ENCODE measurements around the gene C2orf72. TPM values are rescaled to one million over a fixed set of nuclear protein-coding genes. Genes with fewer than 3 reads are reported as not detected.
"Not testable (repeated sequence)": the region's sequence is repeated elsewhere in the genome, so short reads cannot be mapped to it uniquely, and the experiment has no call there.

Gene C2orf72
- polyA plus RNA-seq, 3 donors, result not detected

DNA sequence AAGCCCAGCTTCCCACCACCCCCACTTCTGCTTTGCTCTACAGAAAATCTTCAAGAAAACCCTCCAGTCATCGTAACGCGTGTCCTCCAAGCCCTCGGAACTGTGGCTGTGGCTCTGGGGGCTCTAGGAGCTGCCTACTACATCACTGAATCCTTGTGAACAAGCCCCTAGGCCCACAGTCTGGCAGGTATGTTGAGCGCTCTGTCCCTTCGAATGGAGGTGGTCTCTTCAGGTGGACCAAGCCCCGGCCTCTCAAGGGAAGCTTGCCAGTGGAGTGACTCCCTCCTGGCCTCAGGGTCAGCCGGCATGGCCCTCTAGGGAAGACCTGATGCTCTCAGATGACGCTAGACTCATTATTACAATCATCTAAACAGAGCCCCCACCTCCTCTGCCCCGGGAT is 34.7 kb upstream of the C2orf72 start:
- no peak overlapping the region for H3K4me3 Mint-ChIP-seq
- no peak overlapping the region for H2AFZ ChIP-seq (ENCODE audit: insufficient read depth, low read depth, low read length, poor library complexity, severe bottlenecking)
- WGBS (ENCODE audit: insufficient coverage), result 91% methylated on average over 5 of the region's 10 CpGs
- no peaks in the 10 kb centered on the region for H3K36me3 ChIP-seq (replicated peaks in 1 of 2; ENCODE audit: control insufficient read depth in 1 of 2, insufficient read depth in 2 of 2, low read length in 2 of 2)
- H3K27me3 ChIP-seq (ENCODE audit: control insufficient read depth in 2 of 2, insufficient read depth in 2 of 2, low read length in 2 of 2), result peaks cover 3 to 10% of the 10 kb centered on the region in 2 donors
- H3K79me2 ChIP-seq (ENCODE audit: insufficient read depth, low read length), result no peaks in the 10 kb centered on the region
- peaks cover 13 to 33% (median 21%) of the 10 kb centered on the region in 3 donors for H3K27me3 Mint-ChIP-seq (ENCODE audit: low read depth in 3 of 3)
- peaks cover 6% of the 10 kb centered on the region for H3K4me1 Mint-ChIP-seq
- no peak overlapping the region for H3K27ac Mint-ChIP-seq
- no peaks in the 10 kb centered on the region for H3K9me3 ChIP-seq (replicated peaks in 1 of 2; ENCODE audit: control insufficient read depth in 1 of 2, insufficient read depth in 1 of 2, low read length in 2 of 2)
- H3K9ac ChIP-seq (ENCODE audit: insufficient read depth, low read length, poor library complexity, severe bottlenecking), result no peak overlapping the region
- H3K27ac ChIP-seq (ENCODE audit: low read depth in 1 of 2, low read length in 2 of 2), result no peak overlapping the region
- DNase-seq, result no peak
- no peak overlapping the region for H3K4me3 ChIP-seq (replicated peaks in 1 of 3; ENCODE audit: low read depth in 2 of 3, low read length in 3 of 3)
- intact Hi-C loops (cut with micrococcal nuclease), result no loop called here
- H4K20me1 ChIP-seq (ENCODE audit: insufficient read depth, low read length), result no peaks in the 10 kb centered on the region
- peaks cover 0 to 9% (median 5%) of the 10 kb centered on the region in 7 donors for H3K9me3 Mint-ChIP-seq
- no peak overlapping the region for H3K4me2 ChIP-seq (replicated peaks; ENCODE audit: extremely low read depth, low read length, poor library complexity, severe bottlenecking)
- no peaks in the 10 kb centered on the region for H3K36me3 Mint-ChIP-seq
- TF ChIP-seq, protein P1, sequence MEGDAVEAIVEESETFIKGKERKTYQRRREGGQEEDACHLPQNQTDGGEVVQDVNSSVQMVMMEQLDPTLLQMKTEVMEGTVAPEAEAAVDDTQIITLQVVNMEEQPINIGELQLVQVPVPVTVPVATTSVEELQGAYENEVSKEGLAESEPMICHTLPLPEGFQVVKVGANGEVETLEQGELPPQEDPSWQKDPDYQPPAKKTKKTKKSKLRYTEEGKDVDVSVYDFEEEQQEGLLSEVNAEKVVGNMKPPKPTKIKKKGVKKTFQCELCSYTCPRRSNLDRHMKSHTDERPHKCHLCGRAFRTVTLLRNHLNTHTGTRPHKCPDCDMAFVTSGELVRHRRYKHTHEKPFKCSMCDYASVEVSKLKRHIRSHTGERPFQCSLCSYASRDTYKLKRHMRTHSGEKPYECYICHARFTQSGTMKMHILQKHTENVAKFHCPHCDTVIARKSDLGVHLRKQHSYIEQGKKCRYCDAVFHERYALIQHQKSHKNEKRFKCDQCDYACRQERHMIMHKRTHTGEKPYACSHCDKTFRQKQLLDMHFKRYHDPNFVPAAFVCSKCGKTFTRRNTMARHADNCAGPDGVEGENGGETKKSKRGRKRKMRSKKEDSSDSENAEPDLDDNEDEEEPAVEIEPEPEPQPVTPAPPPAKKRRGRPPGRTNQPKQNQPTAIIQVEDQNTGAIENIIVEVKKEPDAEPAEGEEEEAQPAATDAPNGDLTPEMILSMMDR (IDR thresholded peaks at IDR 0.05), result no peak
- H3K4me1 ChIP-seq (ENCODE audit: control insufficient read depth in 1 of 2, insufficient read depth in 2 of 2, low read length in 2 of 2), result no peaks in the 10 kb centered on the region

- Histone ChIP-seq H3K27ac (ENCODE audit: low read depth in 1 of 2, low read length in 2 of 2) (no peak overlapping the region), H3K4me3 (replicated peaks in 1 of 3; ENCODE audit: low read depth in 2 of 3, low read length in 3 of 3) (no peak overlapping the region), H3K4me2 (replicated peaks; ENCODE audit: extremely low read depth, low read length, poor library complexity, severe bottlenecking) (no peak overlapping the region), H3K79me2 (ENCODE audit: insufficient read depth, low read length) (no peaks in the 10 kb centered on the region), H3K27me3 (ENCODE audit: control insufficient read depth in 2 of 2, insufficient read depth in 2 of 2, low read length in 2 of 2) (peaks cover 3 to 10% of the 10 kb centered on the region in 2 donors), H3K4me1 (ENCODE audit: control insufficient read depth in 1 of 2, insufficient read depth in 2 of 2, low read length in 2 of 2) (no peaks in the 10 kb centered on the region), H2AFZ (ENCODE audit: insufficient read depth, low read depth, low read length, poor library complexity, severe bottlenecking) (no peak overlapping the region), H3K9me3 (replicated peaks in 1 of 2; ENCODE audit: control insufficient read depth in 1 of 2, insufficient read depth in 1 of 2, low read length in 2 of 2) (no peaks in the 10 kb centered on the region), H4K20me1 (ENCODE audit: insufficient read depth, low read length) (no peaks in the 10 kb centered on the region), H3K9ac (ENCODE audit: insufficient read depth, low read length, poor library complexity, severe bottlenecking) (no peak overlapping the region), H3K36me3 (replicated peaks in 1 of 2; ENCODE audit: control insufficient read depth in 1 of 2, insufficient read depth in 2 of 2, low read length in 2 of 2) (no peaks in the 10 kb centered on the region)
- Mint-ChIP-seq H3K4me1 (peaks cover 6% of the 10 kb centered on the region), H3K27ac (no peak overlapping the region), H3K9me3 (peaks cover 0 to 9% (median 5%) of the 10 kb centered on the region in 7 donors), H3K36me3 (no peaks in the 10 kb centered on the region), H3K4me3 (no peak overlapping the region), H3K27me3 (ENCODE audit: low read depth in 3 of 3) (peaks cover 15 to 31% (median 25%) of the 10 kb centered on the region in 3 donors)
- TF ChIP-seq, protein P1 (IDR thresholded peaks at IDR 0.05), result no peak
- intact Hi-C loops (cut with micrococcal nuclease), result no loop called here
- DNase-seq, result no peak
- WGBS (ENCODE audit: insufficient coverage), result 92% methylated on average over 2 of the region's 2 CpGs
These were observed 34.1 kb upstream of the C2orf72 start for GRCh38 chr2:231003186-231003585.

- H3K79me2 ChIP-seq (ENCODE audit: insufficient read depth, low read length); H3K27ac ChIP-seq (ENCODE audit: low read depth in 1 of 2, low read length in 2 of 2); H3K9me3 ChIP-seq (replicated peaks in 1 of 2; ENCODE audit: control insufficient read depth in 1 of 2, insufficient read depth in 1 of 2, low read length in 2 of 2); H3K36me3 ChIP-seq (replicated peaks in 1 of 2; ENCODE audit: control insufficient read depth in 1 of 2, insufficient read depth in 2 of 2, low read length in 2 of 2); H3K4me1 ChIP-seq (ENCODE audit: control insufficient read depth in 1 of 2, insufficient read depth in 2 of 2, low read length in 2 of 2); H3K4me3 ChIP-seq (replicated peaks in 1 of 3; ENCODE audit: low read depth in 2 of 3, low read length in 3 of 3); H3K4me3 Mint-ChIP-seq; DNase-seq; H3K4me1 Mint-ChIP-seq; H4K20me1 ChIP-seq (ENCODE audit: insufficient read depth, low read length); H3K27ac Mint-ChIP-seq; H3K36me3 Mint-ChIP-seq; intact Hi-C loops (cut with micrococcal nuclease); H3K9ac ChIP-seq (ENCODE audit: insufficient read depth, low read length, poor library complexity, severe bottlenecking); H3K4me2 ChIP-seq (replicated peaks; ENCODE audit: extremely low read depth, low read length, poor library complexity, severe bottlenecking); H3K27me3 ChIP-seq (ENCODE audit: control insufficient read depth in 2 of 2, insufficient read depth in 2 of 2, low read length in 2 of 2); H2AFZ ChIP-seq (ENCODE audit: insufficient read depth, low read depth, low read length, poor library complexity, severe bottlenecking); H3K9me3 Mint-ChIP-seq: not testable (repeated sequence)
- peaks cover 15 to 27% (median 21%) of the 10 kb centered on the region in 3 donors for H3K27me3 Mint-ChIP-seq (ENCODE audit: low read depth in 3 of 3)
These were observed 32.4 kb upstream of the C2orf72 start for GRCh38 chr2:231004930-231005329.
